Esophagus mucosa (tissue), 1 donor: ENCODE data around the gene DTWD2. TPM values are rescaled to one million over a fixed set of nuclear protein-coding genes. Genes with fewer than 3 reads are reported as not detected.
"Not testable (repeated sequence)": the region's sequence is repeated elsewhere in the genome, so short reads cannot be mapped to it uniquely, and the experiment has no call there.

Source experiments
- ATAC-seq: fragments of 200-7000 bp; cut with Tn5 transposase; one replicate; pipeline ENCODE4 v1.9.1; 2020
- total RNA-seq: library from RNA; stranded (reverse); gene quantifications from one replicate; pipeline ENCODE4 v1.2.4, GENCODE V29; 2023
- donor health status: DM: yes; HTN: yes; CAD: no.

Gene DTWD2
- total RNA-seq, 1 donor from 2014 or later, result 7.9 TPM

DNA sequence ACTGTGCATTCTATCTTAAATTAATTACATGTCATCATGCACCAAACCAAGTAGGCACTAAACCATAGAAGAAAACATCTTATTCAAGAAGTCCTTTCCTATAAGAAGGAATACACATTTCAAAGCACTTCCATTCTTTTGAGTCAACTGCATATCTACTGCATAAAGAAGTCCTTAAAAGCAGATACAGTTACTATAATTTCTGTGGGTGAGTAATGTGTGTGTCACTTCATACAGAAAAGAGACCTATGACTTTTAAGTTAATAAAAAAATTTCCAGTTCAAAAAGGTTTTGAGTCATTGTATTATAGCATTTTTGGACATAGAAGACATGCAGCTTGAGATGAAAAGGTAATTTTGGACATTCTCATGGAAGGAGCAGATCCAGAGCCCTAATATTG lies 125.0 kb downstream of the DTWD2 start:
- ATAC-seq, result no peak

- no peak for ATAC-seq
Measured at GRCh38 chr5:118862596-118862995, 125.8 kb downstream of the DTWD2 start.

GRCh38 chr5:118857700-118858099 lies 130.6 kb downstream of the DTWD2 start:
- peak; percentile 91 for ATAC-seq

GRCh38 chr5:118854819-118855218 lies 133.5 kb downstream of the DTWD2 start:
- no peak for ATAC-seq

GRCh38 chr5:118851785-118852184 lies 136.6 kb downstream of the DTWD2 start:
- ATAC-seq, result not testable (repeated sequence)

DNA sequence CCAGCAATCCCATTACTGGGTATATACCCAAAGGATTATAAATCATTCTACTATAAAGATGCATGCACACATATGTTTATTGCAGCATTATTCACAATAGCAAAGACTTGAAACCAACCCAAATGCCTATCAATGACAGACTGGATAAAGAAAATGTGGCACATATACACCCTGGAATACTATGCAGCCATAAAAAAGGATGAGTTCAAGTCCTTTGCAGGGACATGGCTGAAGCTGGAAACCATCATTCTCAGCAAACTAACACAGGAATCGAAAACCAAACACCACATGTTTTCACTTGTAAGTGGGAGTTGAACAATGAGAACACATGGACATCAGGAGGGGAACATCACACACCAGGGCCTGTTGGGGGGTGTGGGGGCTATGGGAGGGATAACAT lies 138.8 kb downstream of the DTWD2 start:
- ATAC-seq, result not testable (repeated sequence)

GRCh38 chr5:118844351-118844750 lies 144.0 kb downstream of the DTWD2 start:
- no peak for ATAC-seq

DNA sequence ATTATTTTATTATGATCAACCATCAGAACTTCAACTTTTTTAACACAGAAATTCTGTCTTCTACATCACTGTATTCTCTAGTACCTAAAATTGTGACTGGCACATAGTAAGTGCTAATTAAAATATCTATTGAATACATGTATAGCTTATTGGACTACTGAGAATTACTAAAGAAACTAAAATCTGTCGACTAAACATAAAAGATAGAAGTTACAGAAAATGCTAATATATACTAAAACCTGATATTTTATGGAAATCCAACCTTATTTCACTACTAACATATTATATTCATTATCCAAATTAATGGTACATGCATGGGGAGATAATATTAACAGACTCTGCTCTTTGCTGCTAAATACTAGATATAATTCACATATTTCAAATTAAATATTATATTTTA lies 153.6 kb downstream of the DTWD2 start:
- ATAC-seq, result no peak

- ATAC-seq, result no peak
Measured at GRCh38 chr5:118832974-118833373, 155.4 kb downstream of the DTWD2 start.

DNA sequence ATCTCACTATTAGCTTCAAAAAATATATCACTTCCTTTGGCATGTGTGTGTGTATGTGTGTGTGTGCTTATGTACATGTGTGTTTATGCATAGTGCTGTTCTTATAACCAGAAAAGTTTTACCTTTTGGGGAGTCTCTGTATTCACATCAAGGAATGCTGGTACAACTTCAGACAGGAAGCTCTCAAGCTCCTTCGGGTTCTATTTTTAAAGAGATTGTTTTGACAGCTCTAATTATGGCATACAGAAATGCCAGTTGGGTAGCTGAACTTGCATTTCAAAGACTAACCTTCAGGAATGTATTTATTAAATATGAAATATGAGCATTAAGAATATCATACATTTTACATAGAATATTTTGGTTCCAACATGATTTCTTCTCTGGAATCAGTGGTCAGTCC lies 163.1 kb downstream of the DTWD2 start:
- no peak for ATAC-seq

DNA sequence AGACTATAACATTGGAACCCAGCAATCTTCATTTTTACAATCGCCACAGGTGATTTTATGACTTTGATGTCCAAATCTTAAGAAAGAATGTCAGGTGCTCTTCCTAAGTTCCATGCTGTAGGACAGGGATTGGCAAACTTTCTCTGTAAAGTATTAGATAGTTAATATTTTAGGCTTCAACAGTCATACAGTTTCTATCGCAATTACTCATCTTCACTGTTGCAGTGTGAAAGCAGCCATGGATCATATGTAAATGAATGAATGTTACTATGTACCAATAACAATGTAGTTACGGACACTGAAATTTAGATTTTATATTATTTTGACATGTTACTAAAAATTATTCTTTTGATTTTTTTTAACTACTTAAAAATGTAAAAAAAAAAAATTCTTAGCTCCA lies 169.7 kb downstream of the DTWD2 start:
- ATAC-seq, result no peak

- ATAC-seq, result no peak
Measured at GRCh38 chr5:118808441-118808840, 179.9 kb downstream of the DTWD2 start.

DNA sequence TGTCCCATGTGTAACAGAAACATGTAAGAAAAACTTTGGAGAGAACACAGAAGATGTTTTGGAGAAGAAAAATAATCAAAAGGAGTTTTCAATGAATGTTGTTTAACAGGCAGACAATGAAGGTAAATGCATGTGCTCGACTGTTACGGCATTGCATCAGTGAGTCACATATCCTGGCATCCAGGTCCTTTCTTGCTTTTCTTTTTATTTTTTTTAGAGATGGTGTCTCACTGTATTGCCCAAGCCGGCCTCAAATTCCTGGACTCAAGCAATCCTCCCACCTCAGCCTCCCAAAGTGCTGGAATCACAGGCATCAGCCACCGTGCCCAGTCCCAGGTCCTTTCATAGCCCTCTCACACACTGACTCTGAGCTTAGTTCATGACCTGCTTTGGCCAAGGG lies 181.8 kb downstream of the DTWD2 start:
- no peak for ATAC-seq

- ATAC-seq, result no peak
Measured at GRCh38 chr5:118802335-118802734, 186.0 kb downstream of the DTWD2 start.

DNA sequence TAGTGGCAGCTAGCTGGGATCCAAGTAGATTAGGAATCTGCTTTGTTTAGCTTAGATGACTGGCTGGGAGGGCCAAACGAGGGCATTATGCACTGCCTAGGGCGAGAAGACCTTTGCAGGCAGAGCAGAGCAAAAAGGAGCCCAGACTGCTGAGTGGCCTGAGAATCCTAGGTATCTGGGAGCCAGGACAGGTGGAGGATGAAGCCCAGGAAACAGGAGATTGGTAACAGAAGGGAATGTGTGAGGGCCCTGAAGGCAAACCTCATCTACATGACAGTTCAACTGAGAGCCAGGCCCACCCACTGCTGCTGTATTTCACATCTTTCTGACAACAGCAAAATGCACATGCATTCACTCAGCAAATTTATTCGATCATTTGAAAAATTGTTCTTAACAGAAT lies 192.3 kb downstream of the DTWD2 start:
- no peak for ATAC-seq

- no peak for ATAC-seq
Measured at GRCh38 chr5:118794281-118794680, 194.1 kb downstream of the DTWD2 start.

DNA sequence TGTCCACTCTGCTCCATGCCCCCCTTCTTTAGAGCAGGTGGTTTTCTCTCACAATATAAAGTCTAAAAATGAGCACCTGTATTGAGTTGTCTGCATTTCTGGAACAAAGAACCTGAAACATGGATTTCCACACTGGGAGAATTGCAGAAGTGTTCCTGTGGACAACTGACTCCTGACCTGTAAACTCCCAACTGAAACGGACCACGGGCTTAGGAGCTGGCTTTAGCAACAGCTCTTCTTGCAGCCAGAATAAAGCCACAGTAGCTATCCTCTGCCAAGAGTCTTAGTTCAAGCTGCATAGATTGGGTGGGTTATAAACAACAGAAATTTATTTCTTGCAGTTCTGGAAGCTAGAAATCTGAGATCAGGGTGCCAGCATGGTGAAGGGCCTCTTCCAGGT lies 194.7 kb downstream of the DTWD2 start:
- no peak for ATAC-seq

GRCh38 chr5:118793091-118793490 lies 195.3 kb downstream of the DTWD2 start:
- no peak for ATAC-seq

DNA sequence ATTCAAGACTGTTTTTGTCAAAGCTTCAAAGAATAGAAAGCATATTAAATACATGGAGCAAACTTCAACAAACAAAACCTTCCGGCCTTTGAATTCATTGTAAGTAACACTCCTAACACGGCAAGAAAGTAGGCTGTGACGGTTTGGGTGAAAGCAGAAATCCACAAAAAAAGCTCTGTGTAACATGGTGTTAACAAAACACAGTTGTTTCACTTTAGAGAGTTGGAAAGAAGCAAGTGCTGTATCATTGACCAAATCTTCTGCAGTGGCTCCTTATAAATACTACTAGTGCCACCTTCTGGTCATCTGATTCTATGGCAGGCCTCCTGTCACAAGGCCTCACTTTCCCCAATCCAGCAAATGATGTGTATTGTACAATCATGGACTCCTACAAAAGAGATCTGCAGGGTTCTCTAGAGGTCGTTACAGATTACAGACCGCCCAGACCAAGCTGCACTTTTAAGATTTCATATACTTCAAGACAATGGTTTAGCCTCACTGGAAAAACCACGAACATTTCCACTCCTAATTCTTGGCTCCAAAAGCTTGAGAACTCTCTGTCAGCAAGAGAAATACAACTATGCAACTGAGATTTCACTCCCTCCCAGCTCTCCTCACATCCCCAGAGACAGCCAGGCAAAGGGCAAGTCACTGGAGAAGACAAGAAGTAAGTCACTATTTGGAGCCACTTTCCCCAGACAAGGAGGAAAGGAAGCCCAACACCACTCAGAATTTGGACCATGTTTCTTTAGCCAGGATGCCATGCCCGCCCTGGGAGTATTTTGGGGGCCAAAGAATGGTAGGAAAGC lies 196.2 kb downstream of the DTWD2 start:
- ATAC-seq, result peak; percentile 74

DNA sequence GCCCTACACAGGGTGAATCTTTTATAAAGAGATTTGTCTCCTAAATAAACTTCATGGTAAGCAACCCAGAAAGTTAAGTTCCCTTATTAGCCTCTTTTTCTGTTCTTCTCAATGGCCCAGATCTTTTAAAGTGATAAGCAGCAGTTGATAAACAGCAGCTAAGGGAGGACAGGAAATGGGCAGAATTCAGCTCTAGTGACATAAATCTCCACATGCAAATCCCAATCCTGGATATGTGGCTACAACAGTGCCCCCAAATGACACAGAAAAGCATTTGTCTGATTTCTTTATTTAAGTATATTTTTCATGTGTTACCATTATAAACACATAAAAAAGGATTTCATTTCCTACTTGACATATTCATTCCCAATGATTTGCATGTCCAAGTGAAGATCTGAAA lies 199.0 kb downstream of the DTWD2 start:
- ATAC-seq, result no peak

DNA sequence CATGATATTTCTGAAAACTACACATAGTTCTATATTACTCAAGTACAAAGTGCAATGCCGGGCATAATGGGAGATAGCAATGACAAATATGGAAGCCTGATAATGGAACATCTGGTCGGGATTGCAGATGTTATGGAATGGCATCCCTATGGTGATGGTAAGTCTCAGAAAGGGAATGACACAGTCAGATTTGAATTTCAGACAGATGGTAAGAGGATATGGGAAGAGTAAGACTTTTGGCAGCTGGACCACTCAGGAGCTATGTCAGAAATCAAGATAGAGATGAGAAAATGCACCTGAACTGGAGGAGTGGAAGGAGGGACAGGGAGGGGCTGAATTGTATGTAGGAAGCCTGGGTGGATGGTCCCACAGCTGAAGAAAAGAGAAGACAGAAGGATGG lies 200.0 kb downstream of the DTWD2 start:
- ATAC-seq, result no peak
